Mesendoderm (in vitro differentiated cells): Measurements from ENCODE around the gene MACROD2.

Experiments used
- DNase-seq: peaks from one replicate; pipeline ENCODE4 v3.0.0; 2013
- H2AK5ac ChIP-seq: 2 replicates; pipeline ENCODE4 v1.6.1; 2013; ENCODE audit warnings: low read length, inconsistent platforms
- H2BK120ac ChIP-seq: 2 replicates; pipeline ENCODE4 v1.6.1; 2013; ENCODE audit warnings: low read depth, mild to moderate bottlenecking, low read length, moderate library complexity, mixed read lengths
- H2BK15ac ChIP-seq: replicated peaks from 2 replicates; pipeline ENCODE4 v1.6.1; 2013; ENCODE audit warnings: low read depth, mild to moderate bottlenecking, moderate library complexity
- H2BK5ac ChIP-seq: 2 replicates; pipeline ENCODE4 v1.6.1; 2013; ENCODE audit warnings: low read length, inconsistent platforms
- H3K18ac ChIP-seq: 2 replicates; pipeline ENCODE4 v1.6.1; 2013; ENCODE audit warnings: mild to moderate bottlenecking, low read length, mixed read lengths
- H3K23ac ChIP-seq: one replicate; pipeline ENCODE4 v1.6.1; 2013; ENCODE audit warnings: low read length
- H3K27ac ChIP-seq: 2 replicates; pipeline ENCODE4 v1.5.1; 2013; ENCODE audit warnings: low read depth, mild to moderate bottlenecking, inconsistent platforms, low read length, moderate library complexity
- H3K27me3 ChIP-seq: 2 replicates; pipeline ENCODE4 v1.6.1; 2013; ENCODE audit warnings: low read length, control low read depth, mild to moderate bottlenecking, inconsistent platforms; ENCODE audit not compliant: insufficient read depth, poor library complexity
- H3K36me3 ChIP-seq: 2 replicates; pipeline ENCODE4 v1.6.1; 2013; ENCODE audit warnings: low read length, inconsistent platforms; ENCODE audit not compliant: control insufficient read depth, insufficient read depth
- H3K4ac ChIP-seq: one replicate; pipeline ENCODE4 v1.6.1; 2013; ENCODE audit warnings: low read depth, mild to moderate bottlenecking, low read length, moderate library complexity
- H3K4me1 ChIP-seq: 2 replicates; pipeline ENCODE4 v1.6.1; 2013; ENCODE audit warnings: low read depth, low read length, inconsistent platforms; ENCODE audit not compliant: control insufficient read depth
- H3K4me2 ChIP-seq: 2 replicates; pipeline ENCODE4 v1.6.1; 2013; ENCODE audit warnings: low read length
- H3K4me3 ChIP-seq: 2 replicates; pipeline ENCODE4 v1.5.1; 2013; ENCODE audit warnings: mild to moderate bottlenecking, low read length
- H3K56ac ChIP-seq: one replicate; pipeline ENCODE4 v1.6.1; 2013; ENCODE audit warnings: low read length
- H3K79me1 ChIP-seq: 2 replicates; pipeline ENCODE4 v1.6.1; 2013; ENCODE audit warnings: low read length, inconsistent platforms
- H3K79me2 ChIP-seq: 2 replicates; pipeline ENCODE4 v1.6.1; 2013; ENCODE audit warnings: mild to moderate bottlenecking, low read length; ENCODE audit not compliant: control insufficient read depth, insufficient read depth
- H3K9ac ChIP-seq: 2 replicates; pipeline ENCODE4 v1.6.1; 2013; ENCODE audit warnings: low read length, inconsistent platforms
- H4K5ac ChIP-seq: one replicate; pipeline ENCODE4 v1.6.1; 2013; ENCODE audit warnings: low read length
- H4K8ac ChIP-seq: one replicate; pipeline ENCODE4 v1.6.1; 2013; ENCODE audit warnings: low read depth, mild to moderate bottlenecking, control low read depth, low read length, moderate library complexity
- WGBS: extraction: QIAGEN DNeasy Blood & Tissue Kit; methylation state at CpG from one replicate; pipeline ENCODE4 v1.1.7; 2013; ENCODE audit warnings: low lambda C conversion rate, missing lambda C conversion rate; ENCODE audit not compliant: insufficient coverage; ENCODE audit errors: extremely low coverage; 5-methylcytosine and 5-hydroxymethylcytosine counted together

The MACROD2 gene

GRCh38 chr20:14494355-14494754 lies 499.0 kb downstream of the MACROD2 start:
- Histone ChIP-seq H3K27me3 (no peaks in the 10 kb centered on the region), H3K23ac (no peak overlapping the region), H2BK120ac (no peak overlapping the region), H3K79me1 (no peaks in the 10 kb centered on the region), H3K4me1 (peaks cover 2% of the 10 kb centered on the region), H3K4me2 (no peak overlapping the region), H2AK5ac (no peak overlapping the region), H3K18ac (no peak overlapping the region), H3K4ac (no peak overlapping the region), H2BK5ac (no peak overlapping the region), H4K8ac (no peak overlapping the region), H2BK15ac (no peak overlapping the region), H3K79me2 (no peaks in the 10 kb centered on the region), H3K36me3 (no peaks in the 10 kb centered on the region), H4K5ac (no peak overlapping the region), H3K4me3 (no peak overlapping the region), H3K27ac (no peak overlapping the region), H3K56ac (no peak overlapping the region), H3K9ac (no peak overlapping the region)
- DNase-seq, result no peak
- no CpG with 5 or more reads among the region's 1 CpG for WGBS

GRCh38 chr20:14495066-14495465 lies 499.8 kb downstream of the MACROD2 start:
- H3K4me2 ChIP-seq, result no peak overlapping the region
- H3K9ac ChIP-seq, result no peak overlapping the region
- no peak overlapping the region for H3K56ac ChIP-seq
- no peaks in the 10 kb centered on the region for H3K79me1 ChIP-seq
- no peak overlapping the region for H3K23ac ChIP-seq
- H4K8ac ChIP-seq, result no peak overlapping the region
- no peaks in the 10 kb centered on the region for H3K79me2 ChIP-seq
- no peaks in the 10 kb centered on the region for H3K27me3 ChIP-seq
- H3K4me1 ChIP-seq, result peaks cover 2% of the 10 kb centered on the region
- H3K27ac ChIP-seq, result no peak overlapping the region
- no peak overlapping the region for H3K4ac ChIP-seq
- H3K4me3 ChIP-seq, result no peak overlapping the region
- no peak overlapping the region for H2AK5ac ChIP-seq
- H2BK5ac ChIP-seq, result no peak overlapping the region
- H2BK120ac ChIP-seq, result no peak overlapping the region
- DNase-seq, result no peak
- no peak overlapping the region for H3K18ac ChIP-seq
- no peak overlapping the region for H4K5ac ChIP-seq
- H3K36me3 ChIP-seq, result no peaks in the 10 kb centered on the region
- no peak overlapping the region for H2BK15ac ChIP-seq

- no peaks in the 10 kb centered on the region for H3K27me3 ChIP-seq
- no peaks in the 10 kb centered on the region for H3K36me3 ChIP-seq
- H2BK15ac ChIP-seq, result no peak overlapping the region
- no peak for DNase-seq
- no peak overlapping the region for H3K9ac ChIP-seq
- no peak overlapping the region for H2BK120ac ChIP-seq
- no peak overlapping the region for H3K27ac ChIP-seq
- WGBS, result no CpG with 5 or more reads among the region's 2 CpGs
- no peak overlapping the region for H3K23ac ChIP-seq
- H4K8ac ChIP-seq, result no peak overlapping the region
- no peak overlapping the region for H3K4ac ChIP-seq
- H3K18ac ChIP-seq, result no peak overlapping the region
- no peaks in the 10 kb centered on the region for H3K79me1 ChIP-seq
- H2BK5ac ChIP-seq, result no peak overlapping the region
- H3K4me1 ChIP-seq, result peaks cover 2% of the 10 kb centered on the region
- H3K4me3 ChIP-seq, result no peak overlapping the region
- no peak overlapping the region for H3K4me2 ChIP-seq
- no peak overlapping the region for H2AK5ac ChIP-seq
- no peak overlapping the region for H3K56ac ChIP-seq
- H3K79me2 ChIP-seq, result no peaks in the 10 kb centered on the region
- H4K5ac ChIP-seq, result no peak overlapping the region
These were observed 501.7 kb downstream of the MACROD2 start for GRCh38 chr20:14497004-14497403.

DNA sequence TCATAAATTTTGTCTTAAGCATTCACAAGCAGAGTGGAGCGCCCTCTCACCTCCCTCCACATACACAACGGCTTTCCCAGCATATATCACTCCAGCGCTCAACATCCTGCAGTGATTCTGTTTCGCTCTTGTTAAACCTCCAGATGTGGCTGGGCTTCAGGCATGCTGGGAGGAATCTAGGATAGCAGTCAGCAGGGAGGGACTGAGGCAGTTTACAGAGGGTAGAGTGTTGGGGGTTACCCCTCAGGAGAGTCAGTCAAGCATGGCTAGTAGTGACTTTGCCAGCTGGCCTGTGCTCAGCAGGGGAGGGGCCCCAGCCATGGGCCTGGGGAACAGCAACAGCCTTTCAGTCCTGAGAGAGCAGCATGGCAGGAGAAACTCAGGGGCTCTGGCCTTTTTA lies 503.5 kb downstream of the MACROD2 start:
- no peak overlapping the region for H2BK120ac ChIP-seq

GRCh38 chr20:14505476-14505875 lies 510.2 kb downstream of the MACROD2 start:
- WGBS, result no CpG with 5 or more reads among the region's 1 CpG
- Histone ChIP-seq H3K23ac (no peak overlapping the region), H3K4me2 (no peak overlapping the region), H2AK5ac (no peak overlapping the region), H3K79me2 (no peaks in the 10 kb centered on the region), H2BK120ac (no peak overlapping the region), H4K8ac (no peak overlapping the region), H3K4me3 (no peak overlapping the region), H3K4me1 (no peaks in the 10 kb centered on the region), H3K56ac (no peak overlapping the region), H3K36me3 (no peaks in the 10 kb centered on the region), H3K79me1 (no peaks in the 10 kb centered on the region), H2BK5ac (no peak overlapping the region), H3K4ac (no peak overlapping the region), H3K27me3 (no peaks in the 10 kb centered on the region), H3K9ac (no peak overlapping the region), H2BK15ac (no peak overlapping the region), H3K18ac (no peak overlapping the region), H3K27ac (no peak overlapping the region), H4K5ac (no peak overlapping the region)
- no peak for DNase-seq

More for the DNA sequence above, 503.5 kb downstream of the MACROD2 start:
- Histone ChIP-seq H3K23ac (no peak overlapping the region), H3K79me2 (no peaks in the 10 kb centered on the region), H3K18ac (no peak overlapping the region), H3K36me3 (no peaks in the 10 kb centered on the region), H4K5ac (no peak overlapping the region), H3K4me1 (peaks cover 2% of the 10 kb centered on the region), H4K8ac (no peak overlapping the region), H2BK5ac (no peak overlapping the region), H2BK15ac (no peak overlapping the region), H3K4me3 (no peak overlapping the region), H3K9ac (no peak overlapping the region), H3K27me3 (no peaks in the 10 kb centered on the region), H3K79me1 (no peaks in the 10 kb centered on the region), H3K27ac (no peak overlapping the region), H3K4ac (no peak overlapping the region), H3K56ac (no peak overlapping the region), H3K4me2 (no peak overlapping the region), H2AK5ac (no peak overlapping the region)
- DNase-seq, result peak; percentile 59
- no CpG with 5 or more reads among the region's 4 CpGs for WGBS

GRCh38 chr20:14507711-14508110 lies 512.4 kb downstream of the MACROD2 start:
- WGBS, result no CpG with 5 or more reads among the region's 2 CpGs
- no peak overlapping the region for H3K27ac ChIP-seq

More at GRCh38 chr20:14507711-14508110, 512.4 kb downstream of the MACROD2 start:
- Histone ChIP-seq H3K4ac (no peak overlapping the region), H2AK5ac (no peak overlapping the region), H3K4me1 (no peaks in the 10 kb centered on the region), H3K9ac (no peak overlapping the region), H4K5ac (no peak overlapping the region), H3K79me2 (no peaks in the 10 kb centered on the region), H3K18ac (no peak overlapping the region), H3K56ac (no peak overlapping the region), H2BK5ac (no peak overlapping the region), H4K8ac (no peak overlapping the region), H3K23ac (no peak overlapping the region), H2BK15ac (no peak overlapping the region), H3K4me2 (no peak overlapping the region), H3K4me3 (no peak overlapping the region), H3K36me3 (no peaks in the 10 kb centered on the region), H3K79me1 (no peaks in the 10 kb centered on the region), H3K27me3 (no peaks in the 10 kb centered on the region), H2BK120ac (no peak overlapping the region)
- no peak for DNase-seq
